Trophoblast cell (in vitro differentiated cells and primary cell): ENCODE data around the gene NUDT3.

Source experiments
- DNase-seq, 2 donors: peaks; one replicate each; pipeline ENCODE4 v3.0.0-alpha.2; 2016
- H2AFZ ChIP-seq: 2 replicates; pipeline ENCODE4 v1.6.1; 2013; ENCODE audit warnings: low read length, moderate library complexity, mild to moderate bottlenecking; ENCODE audit not compliant: insufficient read depth, poor library complexity
- H2AK5ac ChIP-seq: 2 replicates; pipeline ENCODE4 v1.6.1; 2013; ENCODE audit warnings: mild to moderate bottlenecking, low read length
- H2BK120ac ChIP-seq: 2 replicates; pipeline ENCODE4 v1.6.1; 2013; ENCODE audit warnings: low read length, mild to moderate bottlenecking, moderate library complexity; ENCODE audit not compliant: insufficient read depth, poor library complexity
- H2BK12ac ChIP-seq: 2 replicates; pipeline ENCODE4 v1.6.1; 2013; ENCODE audit warnings: mild to moderate bottlenecking, low read length, moderate library complexity
- H2BK5ac ChIP-seq: 2 replicates; pipeline ENCODE4 v1.6.1; 2013; ENCODE audit warnings: low read length, low read depth, moderate library complexity, mild to moderate bottlenecking; ENCODE audit not compliant: poor library complexity
- H3K14ac ChIP-seq: 2 replicates; pipeline ENCODE4 v1.6.1; 2013; ENCODE audit warnings: mild to moderate bottlenecking, low read length
- H3K18ac ChIP-seq: 2 replicates; pipeline ENCODE4 v1.6.1; 2013; ENCODE audit warnings: mild to moderate bottlenecking, low read length
- H3K23ac ChIP-seq: 2 replicates; pipeline ENCODE4 v1.6.1; 2013; ENCODE audit warnings: low read length
- H3K27ac ChIP-seq: 2 replicates; pipeline ENCODE4 v1.5.1; 2013; ENCODE audit warnings: low read depth, mild to moderate bottlenecking, inconsistent platforms, low read length, moderate library complexity
- H3K27me3 ChIP-seq: 2 replicates; pipeline ENCODE4 v1.6.1; 2013; ENCODE audit warnings: inconsistent platforms, mild to moderate bottlenecking, low read length, moderate library complexity; ENCODE audit not compliant: insufficient read depth
- H3K36me3 ChIP-seq, 2 experiments: 1 replicate in 1 of 2; 2 replicates in 1 of 2; pipeline ENCODE4 v1.6.1; 2013; ENCODE audit warnings: low read length in 2 of 2, mild to moderate bottlenecking in 2 of 2, moderate library complexity in 1 of 2; ENCODE audit not compliant: insufficient read depth in 2 of 2, control insufficient read depth in 1 of 2
- H3K4ac ChIP-seq: 2 replicates; pipeline ENCODE4 v1.6.1; 2013; ENCODE audit warnings: low read depth, mild to moderate bottlenecking, low read length, moderate library complexity
- H3K4me1 ChIP-seq, 2 experiments: 1 replicate in 1 of 2; 2 replicates in 1 of 2; pipeline ENCODE4 v1.6.1; 2013; ENCODE audit warnings: low read length in 2 of 2, mild to moderate bottlenecking in 2 of 2, moderate library complexity in 1 of 2; ENCODE audit not compliant: insufficient read depth in 2 of 2, control insufficient read depth in 1 of 2
- H3K4me2 ChIP-seq: 2 replicates; pipeline ENCODE4 v1.6.1; 2013; ENCODE audit warnings: inconsistent platforms, mild to moderate bottlenecking, low read length, moderate library complexity
- H3K4me3 ChIP-seq: 2 replicates; pipeline ENCODE4 v1.5.1; 2013; ENCODE audit warnings: mild to moderate bottlenecking, low read depth, low read length, inconsistent platforms
- H3K79me1 ChIP-seq: one replicate; pipeline ENCODE4 v1.6.1; 2013; ENCODE audit warnings: low read length
- H3K79me2 ChIP-seq: 2 replicates; pipeline ENCODE4 v1.6.1; 2013; ENCODE audit warnings: low read length, mild to moderate bottlenecking; ENCODE audit not compliant: control insufficient read depth, insufficient read depth, poor library complexity
- H3K9ac ChIP-seq: 2 replicates; pipeline ENCODE4 v1.6.1; 2013; ENCODE audit warnings: mild to moderate bottlenecking, low read length
- H3K9me3 ChIP-seq: 2 replicates; pipeline ENCODE4 v1.6.1; 2013; ENCODE audit warnings: low read depth, mild to moderate bottlenecking, control low read depth, inconsistent platforms, low read length; ENCODE audit not compliant: insufficient read depth
- H4K12ac ChIP-seq: 2 replicates; pipeline ENCODE4 v1.6.1; 2013; ENCODE audit warnings: low read depth, mild to moderate bottlenecking, low read length, moderate library complexity
- H4K8ac ChIP-seq: 2 replicates; pipeline ENCODE4 v1.6.1; 2013; ENCODE audit warnings: low read depth, mild to moderate bottlenecking, low read length, moderate library complexity
- H4K91ac ChIP-seq: one replicate; pipeline ENCODE4 v1.6.1; 2013; ENCODE audit warnings: low read depth, mild to moderate bottlenecking, low read length, moderate library complexity
- WGBS: extraction: QIAGEN DNeasy Blood & Tissue Kit; methylation state at CpG from one replicate; pipeline ENCODE4 v1.1.7; 2013; ENCODE audit warnings: missing lambda C conversion rate; ENCODE audit not compliant: insufficient read length, insufficient coverage; ENCODE audit errors: extremely low coverage; 5-methylcytosine and 5-hydroxymethylcytosine counted together

NUDT3 gene

GRCh38 chr6:34342247-34342646 lies 50.2 kb downstream of the NUDT3 start:
- H3K36me3 ChIP-seq: no peaks in the 10 kb centered on the region
- no peak overlapping the region for H3K23ac ChIP-seq
- no peaks in the 10 kb centered on the region for H3K4me1 ChIP-seq
- H3K27ac ChIP-seq: no peak overlapping the region
- H3K4ac ChIP-seq: no peak overlapping the region
- H2BK120ac ChIP-seq: no peak overlapping the region
- H3K14ac ChIP-seq: no peak overlapping the region
- H4K8ac ChIP-seq: no peak overlapping the region
- no peak for DNase-seq
- no peak overlapping the region for H3K9ac ChIP-seq
- no peak overlapping the region for H3K4me2 ChIP-seq
- no peak overlapping the region for H2BK12ac ChIP-seq
- H3K9me3 ChIP-seq: no peaks in the 10 kb centered on the region
- no peak overlapping the region for H3K18ac ChIP-seq
- no peak overlapping the region for H2AFZ ChIP-seq
- no peaks in the 10 kb centered on the region for H3K27me3 ChIP-seq
- H4K91ac ChIP-seq: no peak overlapping the region
- H3K4me3 ChIP-seq: no peak overlapping the region
- no peak overlapping the region for H2BK5ac ChIP-seq
- H3K79me2 ChIP-seq: no peaks in the 10 kb centered on the region
- H4K12ac ChIP-seq: no peak overlapping the region
- H3K79me1 ChIP-seq: no peaks in the 10 kb centered on the region
- H2AK5ac ChIP-seq: no peak overlapping the region

GRCh38 chr6:34341481-34341971 lies 50.9 kb downstream of the NUDT3 start:
- no peak overlapping the region for H3K4me2 ChIP-seq
- H3K36me3 ChIP-seq: no peaks in the 10 kb centered on the region
- H3K27me3 ChIP-seq: no peaks in the 10 kb centered on the region
- no peak overlapping the region for H4K12ac ChIP-seq
- H2AFZ ChIP-seq: no peak overlapping the region
- no peak overlapping the region for H4K91ac ChIP-seq
- H4K8ac ChIP-seq: no peak overlapping the region
- WGBS: no CpG with 5 or more reads among the region's 8 CpGs
- DNase-seq: no peak
- no peak overlapping the region for H3K4ac ChIP-seq
- no peak overlapping the region for H2AK5ac ChIP-seq
- no peak overlapping the region for H3K4me3 ChIP-seq
- H2BK5ac ChIP-seq: no peak overlapping the region
- H3K9ac ChIP-seq: no peak overlapping the region
- H3K27ac ChIP-seq: no peak overlapping the region
- H3K9me3 ChIP-seq: no peaks in the 10 kb centered on the region
- no peaks in the 10 kb centered on the region for H3K79me2 ChIP-seq
- no peak overlapping the region for H2BK12ac ChIP-seq
- no peak overlapping the region for H3K14ac ChIP-seq
- no peak overlapping the region for H3K23ac ChIP-seq
- no peaks in the 10 kb centered on the region for H3K4me1 ChIP-seq
- no peak overlapping the region for H3K18ac ChIP-seq
- no peak overlapping the region for H2BK120ac ChIP-seq
- H3K79me1 ChIP-seq: no peaks in the 10 kb centered on the region

- Histone ChIP-seq H3K79me2 (no peaks in the 10 kb centered on the region), H3K4ac (no peak overlapping the region), H2BK12ac (no peak overlapping the region), H2AFZ (no peak overlapping the region), H2AK5ac (no peak overlapping the region), H3K4me3 (no peak overlapping the region), H4K12ac (no peak overlapping the region), H4K91ac (no peak overlapping the region), H2BK120ac (no peak overlapping the region), H3K36me3 (no peaks in the 10 kb centered on the region), H3K9me3 (no peaks in the 10 kb centered on the region), H4K8ac (no peak overlapping the region), H3K27ac (no peak overlapping the region), H3K79me1 (no peaks in the 10 kb centered on the region), H3K14ac (no peak overlapping the region), H2BK5ac (no peak overlapping the region), H3K23ac (no peak overlapping the region), H3K4me1 (no peaks in the 10 kb centered on the region), H3K27me3 (no peaks in the 10 kb centered on the region), H3K9ac (no peak overlapping the region), H3K18ac (no peak overlapping the region), H3K4me2 (no peak overlapping the region)
- DNase-seq: no peak
- no CpG with 5 or more reads among the region's 3 CpGs for WGBS
Observed at GRCh38 chr6:34340906-34341480, 51.5 kb downstream of the NUDT3 start.

GRCh38 chr6:34340394-34340793 lies 52.1 kb downstream of the NUDT3 start:
- no CpG with 5 or more reads among the region's 3 CpGs for WGBS
- H2AFZ ChIP-seq: no peak overlapping the region
- no peak overlapping the region for H2BK5ac ChIP-seq
- H4K8ac ChIP-seq: no peak overlapping the region
- H3K4me1 ChIP-seq: no peaks in the 10 kb centered on the region
- H3K79me1 ChIP-seq: no peaks in the 10 kb centered on the region
- H4K91ac ChIP-seq: no peak overlapping the region
- no peak overlapping the region for H3K27ac ChIP-seq
- H3K27me3 ChIP-seq: no peaks in the 10 kb centered on the region
- H4K12ac ChIP-seq: no peak overlapping the region
- no peak overlapping the region for H2AK5ac ChIP-seq
- DNase-seq: no peak
- H3K4me2 ChIP-seq: no peak overlapping the region
- no peak overlapping the region for H3K9ac ChIP-seq
- H2BK120ac ChIP-seq: no peak overlapping the region
- no peaks in the 10 kb centered on the region for H3K36me3 ChIP-seq
- H3K23ac ChIP-seq: no peak overlapping the region
- no peaks in the 10 kb centered on the region for H3K9me3 ChIP-seq
- H3K79me2 ChIP-seq: no peaks in the 10 kb centered on the region
- no peak overlapping the region for H3K4ac ChIP-seq
- H3K18ac ChIP-seq: no peak overlapping the region
- H3K14ac ChIP-seq: no peak overlapping the region
- no peak overlapping the region for H3K4me3 ChIP-seq
- no peak overlapping the region for H2BK12ac ChIP-seq
